ENCODE data around the gene PRCD.

The PRCD gene

DNA sequence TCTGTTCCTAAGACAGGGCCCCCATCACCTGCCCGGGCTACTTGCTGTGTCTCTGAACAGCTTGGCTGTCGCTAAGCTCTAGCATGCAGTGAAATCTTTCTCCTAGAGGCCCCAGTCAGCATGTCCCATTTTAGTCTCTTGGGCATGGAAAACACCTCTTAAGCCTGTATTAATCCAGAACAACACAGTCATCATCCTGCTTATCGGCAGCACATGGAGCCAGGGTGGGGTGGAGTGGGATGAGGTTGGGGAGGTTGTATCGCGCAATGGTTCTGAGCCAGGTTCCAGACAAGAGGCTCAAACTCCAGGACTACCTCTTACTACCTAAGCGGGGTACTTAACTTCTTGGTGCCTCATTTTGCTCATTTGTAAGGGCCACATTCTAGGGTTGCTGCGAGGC lies 38.0 kb downstream of the PRCD start:
- no peak for TF ChIP-seq ZFX (IDR thresholded peaks at IDR 0.05; ENCODE audit: borderline replicate concordance)
- TF ChIP-seq, protein P1, sequence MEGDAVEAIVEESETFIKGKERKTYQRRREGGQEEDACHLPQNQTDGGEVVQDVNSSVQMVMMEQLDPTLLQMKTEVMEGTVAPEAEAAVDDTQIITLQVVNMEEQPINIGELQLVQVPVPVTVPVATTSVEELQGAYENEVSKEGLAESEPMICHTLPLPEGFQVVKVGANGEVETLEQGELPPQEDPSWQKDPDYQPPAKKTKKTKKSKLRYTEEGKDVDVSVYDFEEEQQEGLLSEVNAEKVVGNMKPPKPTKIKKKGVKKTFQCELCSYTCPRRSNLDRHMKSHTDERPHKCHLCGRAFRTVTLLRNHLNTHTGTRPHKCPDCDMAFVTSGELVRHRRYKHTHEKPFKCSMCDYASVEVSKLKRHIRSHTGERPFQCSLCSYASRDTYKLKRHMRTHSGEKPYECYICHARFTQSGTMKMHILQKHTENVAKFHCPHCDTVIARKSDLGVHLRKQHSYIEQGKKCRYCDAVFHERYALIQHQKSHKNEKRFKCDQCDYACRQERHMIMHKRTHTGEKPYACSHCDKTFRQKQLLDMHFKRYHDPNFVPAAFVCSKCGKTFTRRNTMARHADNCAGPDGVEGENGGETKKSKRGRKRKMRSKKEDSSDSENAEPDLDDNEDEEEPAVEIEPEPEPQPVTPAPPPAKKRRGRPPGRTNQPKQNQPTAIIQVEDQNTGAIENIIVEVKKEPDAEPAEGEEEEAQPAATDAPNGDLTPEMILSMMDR (IDR thresholded peaks at IDR 0.05): no peak
- peak overlapping the region; percentile 72 for H3K27ac ChIP-seq

- TF ChIP-seq, protein P1 (IDR thresholded peaks at IDR 0.05): no peak
- no peak for TF ChIP-seq ZFX (IDR thresholded peaks at IDR 0.05; ENCODE audit: borderline replicate concordance)
- peak overlapping the region; percentile 72 for H3K27ac ChIP-seq
Observed at GRCh38 chr17:76578376-76578775, 38.5 kb downstream of the PRCD start.

GRCh38 chr17:76579281-76579680 lies 39.4 kb downstream of the PRCD start:
- peak overlapping the region; percentile 72; the same call in 1 of the 2 replicates for H3K27ac ChIP-seq
- TF ChIP-seq ZFX (IDR thresholded peaks at IDR 0.05; ENCODE audit: borderline replicate concordance): no peak
- TF ChIP-seq, protein P1 (IDR thresholded peaks at IDR 0.05): no peak

GRCh38 chr17:76581515-76581914 lies 41.7 kb downstream of the PRCD start:
- H3K27ac ChIP-seq: no peak overlapping the region

DNA sequence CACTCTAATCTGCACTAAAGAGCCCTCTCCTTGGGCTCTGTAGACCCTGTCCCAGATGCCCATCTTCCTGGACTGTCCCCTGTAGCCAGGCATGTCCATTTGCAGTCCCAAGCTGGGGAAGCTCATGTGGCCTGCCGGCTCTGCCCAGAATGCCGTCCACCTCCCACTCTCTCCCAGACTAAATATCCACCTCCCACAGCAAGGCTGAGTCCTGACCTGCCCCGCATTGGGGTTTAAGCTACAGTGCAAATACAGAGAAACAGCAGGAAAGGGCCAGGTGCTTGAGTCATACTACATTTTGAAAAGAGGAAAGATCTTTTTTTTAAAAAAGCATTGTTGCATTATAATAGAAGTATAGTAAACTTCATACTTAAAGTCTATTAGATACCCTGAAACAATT lies 42.8 kb downstream of the PRCD start:
- no peak overlapping the region for H3K27ac ChIP-seq
- TF ChIP-seq, protein P1 (IDR thresholded peaks at IDR 0.05): no peak
- no peak for TF ChIP-seq ZFX (IDR thresholded peaks at IDR 0.05; ENCODE audit: borderline replicate concordance)

More at GRCh38 chr17:76581515-76581914, 41.7 kb downstream of the PRCD start:
- TF ChIP-seq, protein P1 (IDR thresholded peaks at IDR 0.05): no peak
- no peak for TF ChIP-seq ZFX (IDR thresholded peaks at IDR 0.05; ENCODE audit: borderline replicate concordance)

DNA sequence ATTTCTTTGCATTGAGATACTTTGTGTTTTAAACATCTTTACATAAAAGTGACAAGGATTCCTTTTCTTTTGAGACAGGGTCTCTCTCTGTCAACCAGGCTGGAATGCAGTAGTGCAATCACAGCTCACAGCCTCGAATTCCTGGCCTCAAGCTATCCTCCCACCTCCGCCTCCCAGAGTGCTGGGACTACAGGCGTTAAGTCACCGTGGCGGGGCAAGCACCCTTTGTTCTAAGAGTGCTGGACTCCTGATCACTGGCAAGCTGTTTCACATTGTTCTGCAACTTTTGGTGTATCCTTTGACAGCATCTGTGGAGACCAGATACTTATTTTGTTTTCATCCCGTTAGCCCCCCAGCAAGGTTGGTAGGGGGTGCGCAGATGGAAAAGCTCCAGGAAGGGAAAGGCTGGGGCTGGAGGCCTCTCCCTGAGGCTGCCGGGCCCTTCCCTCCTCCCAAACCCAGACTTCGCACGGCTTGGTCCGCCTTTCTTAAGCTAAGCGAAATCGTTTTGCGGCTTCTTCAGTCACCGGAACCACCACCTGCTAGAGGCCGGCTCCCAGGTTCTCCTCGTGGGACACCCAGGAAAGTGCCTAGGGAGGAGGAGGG lies 44.7 kb downstream of the PRCD start:
- H3K27ac ChIP-seq: no peak overlapping the region
- TF ChIP-seq, protein P1 (IDR thresholded peaks at IDR 0.05): no peak
- no peak for TF ChIP-seq ZFX (IDR thresholded peaks at IDR 0.05; ENCODE audit: borderline replicate concordance)

- H3K27ac ChIP-seq: peak overlapping the region; percentile 29; the same call in 1 of the 2 replicates
- TF ChIP-seq ZFX (IDR thresholded peaks at IDR 0.05; ENCODE audit: borderline replicate concordance): no peak
- TF ChIP-seq, protein P1 (IDR thresholded peaks at IDR 0.05): no peak
Observed at GRCh38 chr17:76585033-76585648, 45.3 kb downstream of the PRCD start.

Measured in 22Rv1 (cell line).